H1 (cell line): Measurements from ENCODE around the gene SOX30. TPM values are rescaled to one million over a fixed set of nuclear protein-coding genes. Genes with fewer than 3 reads are reported as not detected.

Experiments
- CTCF ChIA-PET: fragments of 300-600 bp; sonication (Branson Sonifier 250); formaldehyde crosslinking; loops from one replicate; lab custom pipeline; 2021; ENCODE audit not compliant: partially characterized antibody; lab: Charles Lee
- POLR2A ChIA-PET: fragments of 300-600 bp; sonication (Branson Sonifier 250); formaldehyde crosslinking; loops from one replicate; lab custom pipeline; 2021; ENCODE audit warnings: inconsistent platforms; ENCODE audit not compliant: partially characterized antibody; lab: Charles Lee
- DNase-seq, 2 experiments: peaks; one replicate each; pipeline versions ENCODE4 v3.0.0 to v3.0.0-alpha.2; 2010 to 2022; ENCODE audit warnings: low spot score in 2 of 2, low read depth in 1 of 2, mixed read lengths in 1 of 2
- FAIRE-seq: peaks from 2 replicates; lab custom pipeline; 2011; peaks lifted over from hg19 to GRCh38; lab: Jason Lieb, UNC
- H2AFZ ChIP-seq: 2 replicates; pipeline ENCODE4 v1.8.1; 2012; ENCODE audit warnings: low read length, inconsistent platforms
- H2AK5ac ChIP-seq: 2 replicates; pipeline ENCODE4 v1.6.1; 2013; ENCODE audit warnings: low read depth, low read length
- H2BK120ac ChIP-seq: replicated peaks from 2 replicates; pipeline ENCODE3; 2013; ENCODE audit warnings: low read depth, low read length, inconsistent platforms
- H2BK12ac ChIP-seq: 2 replicates; pipeline ENCODE4 v1.6.1; 2013; ENCODE audit warnings: low read depth, low read length
- H2BK15ac ChIP-seq: 2 replicates; pipeline ENCODE4 v1.6.1; 2013; ENCODE audit warnings: low read length
- H2BK20ac ChIP-seq: 2 replicates; pipeline ENCODE4 v1.6.1; 2013; ENCODE audit warnings: low read length
- H2BK5ac ChIP-seq: 2 replicates; pipeline ENCODE4 v1.6.1; 2013; ENCODE audit warnings: low read depth, low read length
- H3K14ac ChIP-seq: 2 replicates; pipeline ENCODE4 v1.6.1; 2013; ENCODE audit warnings: inconsistent platforms; ENCODE audit not compliant: insufficient read length
- H3K18ac ChIP-seq: 2 replicates; pipeline ENCODE4 v1.6.1; 2013; ENCODE audit warnings: low read length; ENCODE audit errors: extremely low read depth
- H3K23ac ChIP-seq: 2 replicates; pipeline ENCODE4 v1.6.1; 2013; ENCODE audit warnings: inconsistent platforms; ENCODE audit not compliant: insufficient read length
- H3K23me2 ChIP-seq: 2 replicates; pipeline ENCODE4 v1.6.1; 2013; ENCODE audit warnings: low read depth, low read length
- H3K27ac ChIP-seq: 2 replicates; pipeline ENCODE4 v1.6.1; 2011; ENCODE audit warnings: low read depth, low read length, inconsistent platforms
- H3K27me3 ChIP-seq, 4 experiments: replicated peaks in 1 of 4; 1 replicate in 1 of 4; 2 replicates in 3 of 4; pipeline versions ENCODE4 v1.6.1 to v1.8.1; 2011 to 2013; ENCODE audit warnings: low read length in 3 of 4, mild to moderate bottlenecking in 3 of 4, inconsistent platforms in 2 of 4, mixed read lengths in 2 of 4, moderate library complexity in 1 of 4; ENCODE audit not compliant: control insufficient read depth in 3 of 4, insufficient read depth in 3 of 4; ENCODE audit errors: extremely low read depth in 1 of 4
- H3K36me3 ChIP-seq, 4 experiments: 2 replicates each; pipeline versions ENCODE4 v1.6.1 to v1.8.1; 2011 to 2013; ENCODE audit warnings: mild to moderate bottlenecking in 4 of 4, low read length in 3 of 4, moderate library complexity in 2 of 4, control low read depth in 1 of 4, inconsistent platforms in 1 of 4; ENCODE audit not compliant: insufficient read depth in 4 of 4, control insufficient read depth in 2 of 4
- H3K4ac ChIP-seq: replicated peaks from 2 replicates; pipeline ENCODE3; 2013; ENCODE audit warnings: low read length, low read depth, mixed read lengths, inconsistent platforms; ENCODE audit not compliant: insufficient read length
- H3K4me1 ChIP-seq, 4 experiments: replicated peaks in 1 of 4; 1 replicate in 1 of 4; 2 replicates in 3 of 4; pipeline versions ENCODE4 v1.6.1 to v1.8.1; 2011 to 2013; ENCODE audit warnings: low read length in 3 of 4, inconsistent platforms in 2 of 4, mixed read lengths in 1 of 4; ENCODE audit not compliant: insufficient read depth in 4 of 4, control insufficient read depth in 3 of 4
- H3K4me2 ChIP-seq, 2 experiments: 2 replicates each; pipeline versions ENCODE4 v1.6.1 to v1.8.1; 2011 to 2013; ENCODE audit warnings: low read depth in 2 of 2, low read length in 2 of 2, control low read depth in 1 of 2, inconsistent platforms in 1 of 2, mild to moderate bottlenecking in 1 of 2; ENCODE audit not compliant: insufficient read depth in 1 of 2
- H3K4me3 ChIP-seq, 4 experiments: fragments of 200-600, 300-600 bp in 1 of 4; sonication (generic), shearing (Covaris generic), sonication (Bioruptor Twin) in 1 of 4; 2 replicates each; pipeline versions ENCODE4 v1.5.1 to v1.8.1; 2011 to 2016; ENCODE audit warnings: low read length in 4 of 4, low read depth in 3 of 4, control low read depth in 2 of 4, inconsistent platforms in 2 of 4, mild to moderate bottlenecking in 2 of 4, mixed read lengths in 1 of 4, moderate library complexity in 1 of 4; ENCODE audit not compliant: insufficient read depth in 2 of 4; ENCODE audit errors: extremely low read depth in 1 of 4
- H3K56ac ChIP-seq: replicated peaks from 2 replicates; pipeline ENCODE3; 2013; ENCODE audit warnings: low read depth, mild to moderate bottlenecking, mixed read lengths, low read length, inconsistent platforms; ENCODE audit not compliant: insufficient read length
- H3K79me1 ChIP-seq: 2 replicates; pipeline ENCODE4 v1.6.1; 2013; ENCODE audit warnings: low read depth, low read length, control low read depth
- H3K79me2 ChIP-seq, 2 experiments: 2 replicates each; pipeline versions ENCODE4 v1.6.1 to v1.8.1; 2012 to 2013; ENCODE audit warnings: low read length in 2 of 2, mild to moderate bottlenecking in 2 of 2, inconsistent platforms in 1 of 2; ENCODE audit not compliant: insufficient read depth in 2 of 2, control insufficient read depth in 1 of 2
- H3K9ac ChIP-seq, 4 experiments: replicated peaks in 1 of 4; 1 replicate in 1 of 4; 2 replicates in 3 of 4; pipeline versions ENCODE4 v1.6.1 to v1.8.1; 2011 to 2013; ENCODE audit warnings: low read depth in 3 of 4, low read length in 3 of 4, control low read depth in 2 of 4, mild to moderate bottlenecking in 2 of 4, moderate library complexity in 2 of 4, inconsistent platforms in 1 of 4; ENCODE audit errors: extremely low read depth in 1 of 4
- H3K9me3 ChIP-seq, 2 experiments: 2 replicates each; pipeline versions ENCODE4 v1.6.1 to v1.8.1; 2012 to 2013; ENCODE audit warnings: mild to moderate bottlenecking in 2 of 2, moderate library complexity in 2 of 2, control low read depth in 1 of 2, inconsistent platforms in 1 of 2, low read depth in 1 of 2, low read length in 1 of 2, mixed read lengths in 1 of 2; ENCODE audit not compliant: insufficient read depth in 2 of 2
- H4K20me1 ChIP-seq, 2 experiments: replicated peaks in 1 of 2; 2 replicates each; pipeline versions ENCODE3 to v1.8.1; 2011 to 2013; ENCODE audit warnings: inconsistent platforms in 2 of 2, low read length in 2 of 2, mild to moderate bottlenecking in 1 of 2; ENCODE audit not compliant: insufficient read depth in 2 of 2, control insufficient read depth in 1 of 2
- H4K5ac ChIP-seq: 2 replicates; pipeline ENCODE4 v1.6.1; 2013; ENCODE audit warnings: low read length, low read depth, mixed read lengths, inconsistent platforms; ENCODE audit not compliant: insufficient read length
- H4K8ac ChIP-seq: 2 replicates; pipeline ENCODE4 v1.8.0; 2013; ENCODE audit warnings: mild to moderate bottlenecking, moderate library complexity, low read length, inconsistent platforms; ENCODE audit not compliant: insufficient read depth; ENCODE audit errors: extremely low read depth
- H4K91ac ChIP-seq: replicated peaks from 2 replicates; pipeline ENCODE3; 2013; ENCODE audit warnings: low read length, mixed read lengths, inconsistent platforms; ENCODE audit not compliant: insufficient read length
- CBX5 ChIP-seq: fragments of 300-800, 300-1000 bp; sonication (generic); IDR thresholded peaks from 2 replicates; pipeline ENCODE4 v1.7.1; 2016; ENCODE audit warnings: antibody characterized with exemption, low read length, low read depth
- CHD1 ChIP-seq: IDR thresholded peaks from 2 replicates; pipeline ENCODE4 v1.6.1; 2012; ENCODE audit warnings: low read depth, low read length, improper control_type of control experiment
- KDM4A ChIP-seq: IDR thresholded peaks from one replicate; pipeline ENCODE4 v1.7.1; 2012; ENCODE audit warnings: low read depth, mild to moderate bottlenecking, moderate library complexity, low read length, inconsistent platforms; ENCODE audit not compliant: severe bottlenecking
- MAFK ChIP-seq: IDR thresholded peaks from 2 replicates; pipeline ENCODE4 v1.6.1; 2012; ENCODE audit warnings: low read depth, mild to moderate bottlenecking, improper control_type of control experiment, low read length
- RFX5 ChIP-seq: IDR thresholded peaks from 2 replicates; pipeline ENCODE4 v1.6.1; 2011; ENCODE audit warnings: low read depth, low read length, improper control_type of control experiment, borderline replicate concordance
- SAP30 ChIP-seq: fragments of 300-600 bp; sonication (generic); IDR thresholded peaks from 2 replicates; pipeline ENCODE4 v1.7.1; 2012; ENCODE audit warnings: low read length, moderate library complexity, mild to moderate bottlenecking, inconsistent platforms; ENCODE audit not compliant: insufficient read depth, insufficient replicate concordance
- ZNF274 ChIP-seq: IDR thresholded peaks from 2 replicates; pipeline ENCODE4 v1.7.0; 2012; ENCODE audit warnings: low read length, borderline replicate concordance; ENCODE audit errors: extremely low read depth
- WGBS, 2 experiments: shearing (Covaris generic) in 1 of 2; methylation state at CpG; one replicate each; pipeline versions ENCODE4 v1.1.6 to v1.1.7; 2013 to 2015; ENCODE audit warnings: low lambda C conversion rate in 2 of 2, mixed read lengths in 2 of 2, inconsistent platforms in 1 of 2, low coverage in 1 of 2, missing lambda C conversion rate in 1 of 2; ENCODE audit not compliant: insufficient replicate concordance in 2 of 2, insufficient coverage in 1 of 2, insufficient read length in 1 of 2; ENCODE audit errors: extremely low coverage in 1 of 2, missing lambda C conversion rate in 1 of 2; 5-methylcytosine and 5-hydroxymethylcytosine counted together
- polyA plus RNA-seq, 7 experiments: library from polyadenylated mRNA; depleted of rRNA in 3 of 7; stranded (reverse) in 5 of 7; unstranded in 2 of 7; fragments of >200 nt in 5 of 7; fragments of 200-250 nt in 2 of 7; gene quantifications; 1 replicate in 5 of 7; 2 replicates in 1 of 7; 4 replicates in 1 of 7; pipeline versions ENCODE4 v1.2.1 to v1.2.3, GENCODE V29; 2011 to 2013; ENCODE audit warnings: missing spikeins in 2 of 7, mixed read lengths in 2 of 7
- total RNA-seq: library from RNA; stranded (reverse); fragmentation: NEBNext Ultra II Directional; extraction: Animal tissue kit (Norgen Biotek cat#: 25700); gene quantifications from 2 replicates; pipeline ENCODE4 v1.2.1, GENCODE V29; 2021

The SOX30 gene
- total and polyA plus RNA-seq, 2 of the 8 experiments (the other 6 are each of a cell fraction or from before 2014, with no cell fraction given) = 0.35 TPM; not detected in 1

DNA sequence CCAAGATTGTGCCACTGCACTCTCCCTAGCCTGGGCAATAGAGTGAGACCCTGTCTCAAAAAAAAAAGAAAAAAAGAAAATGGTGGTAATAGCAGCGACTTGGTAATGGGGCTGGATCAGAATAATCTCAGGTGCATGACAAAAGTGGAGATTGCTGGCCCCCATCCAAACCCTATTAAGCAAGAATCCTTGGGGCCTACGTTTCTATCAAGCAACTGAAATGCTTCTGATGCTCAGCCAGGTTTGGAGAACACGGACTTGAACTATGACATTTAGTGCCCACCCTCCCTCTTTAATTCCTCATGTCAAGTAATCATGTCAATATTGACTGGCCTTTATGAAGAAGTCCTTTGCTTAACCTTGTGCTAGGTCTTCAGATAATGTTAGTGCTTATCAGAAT lies 25.7 kb upstream of the SOX30 start:
- no peak overlapping the region for H2AK5ac ChIP-seq
- H3K4ac ChIP-seq = no peak overlapping the region
- ChIA-PET CTCF (interaction anchor here (0.7 to 1.3 kb wide), 2 partner anchors 10 to 65 kb away, joined by 3 to 4 read pairs; partner anchors contain the start of gene LSM11), POLR2A (no interaction called here)
- H3K56ac ChIP-seq = no peak overlapping the region
- no peaks in the 10 kb centered on the region for H3K9me3 ChIP-seq
- H2BK5ac ChIP-seq = no peak overlapping the region
- no peak overlapping the region for H4K91ac ChIP-seq
- no peak overlapping the region for H2BK120ac ChIP-seq
- H4K5ac ChIP-seq = no peak overlapping the region
- H3K4me3 ChIP-seq = no peak overlapping the region
- H3K18ac ChIP-seq = no peak overlapping the region
- H3K79me1 ChIP-seq = no peaks in the 10 kb centered on the region
- no peak overlapping the region for H2AFZ ChIP-seq
- H4K20me1 ChIP-seq = no peaks in the 10 kb centered on the region
- DNase-seq (no peak), FAIRE-seq (no peak)
- H2BK20ac ChIP-seq = no peak overlapping the region
- H2BK12ac ChIP-seq = no peak overlapping the region
- H3K79me2 ChIP-seq = no peaks in the 10 kb centered on the region
- no peaks in the 10 kb centered on the region for H3K27me3 ChIP-seq
- H3K36me3 ChIP-seq = no peaks in the 10 kb centered on the region; a peak in 2 of 8 replicates
- no peak overlapping the region for H3K9ac ChIP-seq
- no peak overlapping the region for H4K8ac ChIP-seq
- H3K4me1 ChIP-seq = no peaks in the 10 kb centered on the region
- TF ChIP-seq CBX5 = no peak
- TF ChIP-seq CHD1 = no peak
- no peak for TF ChIP-seq ZNF274
- TF ChIP-seq SAP30 = no peak
- no peak for TF ChIP-seq KDM4A
- no peak for TF ChIP-seq MAFK
- no peak for TF ChIP-seq RFX5
- H3K4me2 ChIP-seq = no peak overlapping the region
- H3K23ac ChIP-seq = no peak overlapping the region
- H3K23me2 ChIP-seq = no peaks in the 10 kb centered on the region
- H3K14ac ChIP-seq = no peak overlapping the region
- no peak overlapping the region for H2BK15ac ChIP-seq
- no peak overlapping the region for H3K27ac ChIP-seq
- WGBS, 2 experiments = 100% methylated on average over 3 of the region's 3 CpGs; no CpG with 5 or more reads in 1 of the 2 experiments
